ENCODE data around the gene ITPK1.

The ITPK1 gene

DNA sequence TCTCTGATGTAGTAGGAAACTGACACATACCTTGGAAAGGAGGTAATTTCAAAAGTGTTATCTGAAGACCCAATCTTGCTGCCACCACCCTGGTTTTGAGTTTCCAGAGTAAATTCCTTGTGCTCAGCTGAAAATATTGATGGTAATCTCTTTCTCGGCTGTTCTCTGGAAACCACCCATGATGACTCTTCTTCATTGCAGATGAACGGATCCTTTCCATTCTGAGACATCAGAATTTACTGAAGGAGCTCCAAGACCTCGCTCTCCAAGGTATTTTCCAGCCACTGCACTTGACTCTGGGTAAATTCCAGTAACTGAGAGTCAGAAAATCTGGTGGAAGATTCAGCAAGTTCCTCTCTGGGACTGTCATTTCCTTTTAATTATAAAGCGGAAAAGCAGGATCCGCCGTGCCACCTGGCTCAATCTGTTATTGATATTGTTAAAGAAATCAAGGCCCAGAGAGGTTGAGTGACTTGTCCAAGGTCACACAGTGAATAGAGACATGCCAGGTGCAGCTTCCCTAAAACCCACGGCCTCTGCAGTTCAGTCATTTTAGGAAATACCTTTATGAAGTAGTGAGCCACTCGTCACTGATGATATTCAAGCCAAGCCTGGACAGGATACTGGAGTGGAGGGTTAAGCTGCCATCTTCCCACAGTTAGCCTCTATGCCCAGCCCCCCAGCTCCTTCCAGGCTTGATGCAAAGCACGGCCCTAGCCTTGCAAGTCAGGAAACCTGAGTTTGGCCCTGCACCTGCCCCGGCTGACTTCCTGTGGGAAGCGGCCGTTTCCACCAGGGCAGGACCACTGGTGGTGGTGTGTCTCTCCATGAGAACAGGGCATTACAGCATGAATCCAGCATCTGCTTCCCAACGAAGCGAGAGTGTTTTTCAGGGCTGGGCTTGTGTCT is 188.1 kb downstream of the ITPK1 start:
- TF ChIP-seq, protein P1, sequence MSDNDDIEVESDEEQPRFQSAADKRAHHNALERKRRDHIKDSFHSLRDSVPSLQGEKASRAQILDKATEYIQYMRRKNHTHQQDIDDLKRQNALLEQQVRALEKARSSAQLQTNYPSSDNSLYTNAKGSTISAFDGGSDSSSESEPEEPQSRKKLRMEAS (IDR thresholded peaks at IDR 0.05) = no peak
- TF ChIP-seq NFIC (IDR thresholded peaks at IDR 0.05) (no peak), ZBTB7A (IDR thresholded peaks at IDR 0.05; ENCODE audit: low read depth) (no peak), TAF1 (IDR thresholded peaks at IDR 0.05; ENCODE audit: low read depth) (no peak), EGR1 (IDR thresholded peaks at IDR 0.05) (no peak), EP300 (IDR thresholded peaks at IDR 0.05; ENCODE audit: borderline replicate concordance) (no peak), FOXM1 (IDR thresholded peaks at IDR 0.05; ENCODE audit: borderline replicate concordance, low read depth) (no peak), CREB1 (IDR thresholded peaks at IDR 0.05; ENCODE audit: low read depth) (no peak), RAD21 (IDR thresholded peaks at IDR 0.05; ENCODE audit: low read depth) (no peak), TEAD4 (IDR thresholded peaks at IDR 0.05) (no peak), YY1 (IDR thresholded peaks at IDR 0.05; ENCODE audit: low read depth) (no peak), CEBPB (IDR thresholded peaks at IDR 0.05) (no peak), TCF12 (IDR thresholded peaks at IDR 0.05; ENCODE audit: low read depth) (no peak)
- TF ChIP-seq, protein P2, sequence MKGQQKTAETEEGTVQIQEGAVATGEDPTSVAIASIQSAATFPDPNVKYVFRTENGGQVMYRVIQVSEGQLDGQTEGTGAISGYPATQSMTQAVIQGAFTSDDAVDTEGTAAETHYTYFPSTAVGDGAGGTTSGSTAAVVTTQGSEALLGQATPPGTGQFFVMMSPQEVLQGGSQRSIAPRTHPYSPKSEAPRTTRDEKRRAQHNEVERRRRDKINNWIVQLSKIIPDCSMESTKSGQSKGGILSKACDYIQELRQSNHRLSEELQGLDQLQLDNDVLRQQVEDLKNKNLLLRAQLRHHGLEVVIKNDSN (IDR thresholded peaks at IDR 0.05) = no peak
- TF ChIP-seq, protein P3, sequence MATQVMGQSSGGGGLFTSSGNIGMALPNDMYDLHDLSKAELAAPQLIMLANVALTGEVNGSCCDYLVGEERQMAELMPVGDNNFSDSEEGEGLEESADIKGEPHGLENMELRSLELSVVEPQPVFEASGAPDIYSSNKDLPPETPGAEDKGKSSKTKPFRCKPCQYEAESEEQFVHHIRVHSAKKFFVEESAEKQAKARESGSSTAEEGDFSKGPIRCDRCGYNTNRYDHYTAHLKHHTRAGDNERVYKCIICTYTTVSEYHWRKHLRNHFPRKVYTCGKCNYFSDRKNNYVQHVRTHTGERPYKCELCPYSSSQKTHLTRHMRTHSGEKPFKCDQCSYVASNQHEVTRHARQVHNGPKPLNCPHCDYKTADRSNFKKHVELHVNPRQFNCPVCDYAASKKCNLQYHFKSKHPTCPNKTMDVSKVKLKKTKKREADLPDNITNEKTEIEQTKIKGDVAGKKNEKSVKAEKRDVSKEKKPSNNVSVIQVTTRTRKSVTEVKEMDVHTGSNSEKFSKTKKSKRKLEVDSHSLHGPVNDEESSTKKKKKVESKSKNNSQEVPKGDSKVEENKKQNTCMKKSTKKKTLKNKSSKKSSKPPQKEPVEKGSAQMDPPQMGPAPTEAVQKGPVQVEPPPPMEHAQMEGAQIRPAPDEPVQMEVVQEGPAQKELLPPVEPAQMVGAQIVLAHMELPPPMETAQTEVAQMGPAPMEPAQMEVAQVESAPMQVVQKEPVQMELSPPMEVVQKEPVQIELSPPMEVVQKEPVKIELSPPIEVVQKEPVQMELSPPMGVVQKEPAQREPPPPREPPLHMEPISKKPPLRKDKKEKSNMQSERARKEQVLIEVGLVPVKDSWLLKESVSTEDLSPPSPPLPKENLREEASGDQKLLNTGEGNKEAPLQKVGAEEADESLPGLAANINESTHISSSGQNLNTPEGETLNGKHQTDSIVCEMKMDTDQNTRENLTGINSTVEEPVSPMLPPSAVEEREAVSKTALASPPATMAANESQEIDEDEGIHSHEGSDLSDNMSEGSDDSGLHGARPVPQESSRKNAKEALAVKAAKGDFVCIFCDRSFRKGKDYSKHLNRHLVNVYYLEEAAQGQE (IDR thresholded peaks at IDR 0.05; ENCODE audit: low read depth) = no peak; the same call in 1 of the 2 replicates

DNA sequence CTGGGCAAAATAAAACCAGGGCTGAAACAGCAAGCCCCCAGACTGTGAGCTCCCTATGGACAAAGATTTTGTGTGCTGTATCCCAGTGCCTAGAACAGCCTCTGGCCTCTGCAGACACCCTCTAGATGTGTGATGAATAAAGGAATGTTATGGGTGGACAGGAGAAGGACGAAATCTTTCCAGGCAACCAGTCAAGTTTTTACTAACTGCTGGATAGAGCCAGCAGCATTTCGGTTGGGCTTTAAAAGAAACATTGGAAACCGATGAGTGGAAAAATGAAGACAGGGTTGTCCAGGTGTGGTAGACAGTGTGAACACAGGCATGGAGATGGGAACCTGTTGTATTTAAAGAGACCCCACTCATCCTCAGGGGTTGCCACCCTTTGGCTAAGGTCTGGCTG is 188.8 kb downstream of the ITPK1 start:
- no peak for TF ChIP-seq FOXM1 (IDR thresholded peaks at IDR 0.05; ENCODE audit: borderline replicate concordance, low read depth)
- no peak for TF ChIP-seq YY1 (IDR thresholded peaks at IDR 0.05; ENCODE audit: low read depth)
- TF ChIP-seq TAF1 (IDR thresholded peaks at IDR 0.05; ENCODE audit: low read depth) = no peak
- no peak for TF ChIP-seq RAD21 (IDR thresholded peaks at IDR 0.05; ENCODE audit: low read depth)
- TF ChIP-seq, protein P3 (IDR thresholded peaks at IDR 0.05; ENCODE audit: low read depth) = no peak
- TF ChIP-seq TCF12 (IDR thresholded peaks at IDR 0.05; ENCODE audit: low read depth) = no peak
- TF ChIP-seq CREB1 (IDR thresholded peaks at IDR 0.05; ENCODE audit: low read depth) = no peak
- TF ChIP-seq TEAD4 (IDR thresholded peaks at IDR 0.05) = no peak

DNA sequence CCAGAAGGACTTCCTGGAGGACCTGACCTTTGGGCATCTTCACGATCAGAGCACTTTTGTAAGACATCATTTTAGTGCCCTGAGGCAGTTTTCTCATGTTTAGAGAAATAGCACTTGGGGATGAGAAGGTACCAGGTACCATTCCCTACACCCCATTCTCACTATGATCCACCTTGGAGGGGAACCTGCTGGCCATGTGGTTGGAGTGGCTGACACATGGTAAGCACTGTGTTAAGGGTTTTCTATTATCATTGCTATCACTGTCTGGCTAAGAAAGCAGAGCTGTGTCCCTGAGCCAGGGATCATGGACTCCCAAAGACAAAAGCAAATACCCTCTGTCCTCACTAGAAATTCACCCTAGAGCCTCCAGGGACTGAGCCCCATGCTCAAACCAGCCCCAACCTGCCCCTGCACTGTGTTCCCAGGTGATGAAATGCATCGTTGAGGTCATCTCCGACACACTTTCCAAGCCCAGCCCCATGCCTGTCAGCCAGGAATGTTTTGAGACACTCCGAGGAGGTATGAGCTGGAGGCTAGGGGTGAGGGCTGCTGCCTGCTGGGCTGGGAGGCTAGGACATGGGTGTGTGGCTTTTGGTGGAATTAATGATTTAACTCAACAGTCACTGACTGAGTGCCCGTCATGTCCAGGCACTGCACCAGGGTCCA is 189.4 kb downstream of the ITPK1 start:
- TF ChIP-seq ZBTB7A (IDR thresholded peaks at IDR 0.05; ENCODE audit: low read depth) = no peak
- TF ChIP-seq, protein P2 (IDR thresholded peaks at IDR 0.05) = no peak

DNA sequence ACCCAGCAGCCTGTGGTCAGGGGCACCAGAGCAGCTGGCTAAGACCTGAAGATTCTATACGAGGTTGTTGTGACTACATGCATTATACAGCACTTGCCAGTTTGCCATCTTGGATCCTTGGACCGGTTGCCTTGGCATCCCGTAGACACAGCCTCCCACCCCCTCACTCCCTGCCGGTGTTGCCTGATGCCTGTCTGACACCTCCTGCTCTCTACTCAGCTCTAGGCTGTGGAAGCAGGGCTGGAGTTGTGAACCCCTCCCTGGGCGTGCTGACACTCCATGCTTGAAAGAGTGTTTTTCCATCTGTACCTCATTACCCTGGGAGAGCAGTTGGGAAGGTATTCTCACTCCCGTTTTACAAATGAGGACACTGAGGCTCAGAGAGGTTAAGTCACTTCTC is 190.3 kb downstream of the ITPK1 start:
- TF ChIP-seq, protein P2 (IDR thresholded peaks at IDR 0.05) = no peak
- TF ChIP-seq ZBTB7A (IDR thresholded peaks at IDR 0.05; ENCODE audit: low read depth) (no peak), EGR1 (IDR thresholded peaks at IDR 0.05) (no peak), NFIC (IDR thresholded peaks at IDR 0.05) (no peak), FOXM1 (IDR thresholded peaks at IDR 0.05; ENCODE audit: borderline replicate concordance, low read depth) (no peak), CEBPB (IDR thresholded peaks at IDR 0.05) (no peak), YY1 (IDR thresholded peaks at IDR 0.05; ENCODE audit: low read depth) (no peak), EP300 (IDR thresholded peaks at IDR 0.05; ENCODE audit: borderline replicate concordance) (no peak), RAD21 (IDR thresholded peaks at IDR 0.05; ENCODE audit: low read depth) (no peak), TEAD4 (IDR thresholded peaks at IDR 0.05) (no peak), TAF1 (IDR thresholded peaks at IDR 0.05; ENCODE audit: low read depth) (no peak), TCF12 (IDR thresholded peaks at IDR 0.05; ENCODE audit: low read depth) (no peak), CREB1 (IDR thresholded peaks at IDR 0.05; ENCODE audit: low read depth) (no peak)
- TF ChIP-seq, protein P1 (IDR thresholded peaks at IDR 0.05) = no peak
- TF ChIP-seq, protein P3 (IDR thresholded peaks at IDR 0.05; ENCODE audit: low read depth) = no peak

Measured in Ishikawa (cell line).